Measurements from ENCODE around the gene ASIC2. TPM values are rescaled to one million over a fixed set of nuclear protein-coding genes. Genes with fewer than 3 reads are reported as not detected.

ASIC2 gene
- total and polyA plus RNA-seq, 12 donors, result 0.29 to 1.5 (median 0.69) TPM

- H3K27ac ChIP-seq, result no peak overlapping the region
- H3K36me3 ChIP-seq (replicated peaks in 1 of 2), result no peaks in the 10 kb centered on the region
- no peak for DNase-seq
- no peaks in the 10 kb centered on the region for H3K4me1 ChIP-seq (replicated peaks in 1 of 2)
- H3K27me3 ChIP-seq, result no peaks in the 10 kb centered on the region
- WGBS, 4 donors, result 56 to 73% (median 63%) methylated on average over 4 of the region's 4 CpGs
- H3K4me3 ChIP-seq, result no peak overlapping the region
- TF ChIP-seq CTCF (IDR thresholded peaks at IDR 0.05) (no peak), POLR2A (IDR thresholded peaks at IDR 0.05) (no peak)
- intact Hi-C loops (cut with DNase I), result no loop called here
- H3K9me3 ChIP-seq (replicated peaks in 1 of 3), result no peaks in the 10 kb centered on the region
Observed at GRCh38 chr17:33135691-33136090, 157.4 kb downstream of the ASIC2 start.

GRCh38 chr17:33131620-33132019, 161.5 kb downstream of the ASIC2 start:
- Histone ChIP-seq H3K4me1 (replicated peaks in 1 of 2) (no peaks in the 10 kb centered on the region), H3K9me3 (replicated peaks in 1 of 3) (no peaks in the 10 kb centered on the region), H3K27ac (no peak overlapping the region), H3K36me3 (replicated peaks in 1 of 2) (no peaks in the 10 kb centered on the region), H3K4me3 (no peak overlapping the region), H3K27me3 (no peaks in the 10 kb centered on the region)
- TF ChIP-seq CTCF (IDR thresholded peaks at IDR 0.05) (no peak), POLR2A (IDR thresholded peaks at IDR 0.05) (no peak)
- intact Hi-C loops (cut with DNase I), result no loop called here
- no peak for DNase-seq
- WGBS, 4 donors, result 90 to 93% (median 92%) methylated on average over 7 of the region's 7 CpGs

GRCh38 chr17:33127706-33128105, 165.4 kb downstream of the ASIC2 start:
- Histone ChIP-seq H3K4me1 (replicated peaks in 1 of 2) (no peaks in the 10 kb centered on the region), H3K27ac (no peak overlapping the region), H3K9me3 (replicated peaks in 1 of 3) (no peaks in the 10 kb centered on the region), H3K36me3 (replicated peaks in 1 of 2) (no peaks in the 10 kb centered on the region), H3K27me3 (no peaks in the 10 kb centered on the region), H3K4me3 (no peak overlapping the region)
- 47 to 74% (median 62%) methylated on average over 2 of the region's 2 CpGs for WGBS, 4 donors
- DNase-seq, result no peak
- TF ChIP-seq CTCF (IDR thresholded peaks at IDR 0.05) (no peak), POLR2A (IDR thresholded peaks at IDR 0.05) (no peak)
- intact Hi-C loops (cut with DNase I), result no loop called here

GRCh38 chr17:33126086-33126485, 167.0 kb downstream of the ASIC2 start:
- WGBS, 4 donors, result 62 to 71% (median 68%) methylated on average over 4 of the region's 4 CpGs
- Histone ChIP-seq H3K4me3 (no peak overlapping the region), H3K9me3 (replicated peaks in 1 of 3) (no peaks in the 10 kb centered on the region), H3K27ac (no peak overlapping the region), H3K36me3 (replicated peaks in 1 of 2) (no peaks in the 10 kb centered on the region), H3K4me1 (replicated peaks in 1 of 2) (no peaks in the 10 kb centered on the region), H3K27me3 (no peaks in the 10 kb centered on the region)
- TF ChIP-seq CTCF (IDR thresholded peaks at IDR 0.05), result no peak
- no peak for TF ChIP-seq POLR2A (IDR thresholded peaks at IDR 0.05)
- intact Hi-C loops (cut with DNase I), result no loop called here
- no peak for DNase-seq
